K562 (cell line): ENCODE data around the gene AIF1L. TPM values are rescaled to one million over a fixed set of nuclear protein-coding genes. Genes with fewer than 3 reads are reported as not detected.

Experiments used
- ATAC-seq: fragments of 200-7000 bp; cut with Tn5 transposase; 3 replicates; pipeline ENCODE4 v1.9.1; 2020; ENCODE audit warnings: moderate library complexity
- BruUV-seq: library from RNA; stranded (reverse); fragments of 400-500 nt; replicated peaks from 2 replicates; lab custom pipeline; 2021; lab: Mats Ljungman, UMichigan
- CTCF ChIA-PET: fragments of 300-600 bp; formaldehyde crosslinking; extraction: SDS; loops from one replicate; lab custom pipeline; 2021; ENCODE audit warnings: low intra/inter-chr PET ratio; lab: Yijun Ruan, JAX
- POLR2A ChIA-PET: fragments of 300-600, 350-650 bp; sonication (Branson Sonifier 250); formaldehyde crosslinking; extraction: SDS; loops from one replicate; lab custom pipeline; 2021; ENCODE audit warnings: antibody characterized with exemption, inconsistent platforms; lab: Yijun Ruan, JAX
- DNase-seq, 4 experiments: peaks; one replicate each; pipeline versions ENCODE4 v3.0.0 to v3.0.0-alpha.2; 2011 to 2018; ENCODE audit warnings: low spot score in 3 of 4, mixed read lengths in 3 of 4; ENCODE audit errors: extremely low read depth in 1 of 4
- FAIRE-seq: peaks from 2 replicates; lab custom pipeline; 2011; peaks lifted over from hg19 to GRCh38; lab: Jason Lieb, UNC
- H2AFZ ChIP-seq: 2 replicates; pipeline ENCODE4 v1.6.0; 2011; ENCODE audit warnings: low read depth, low read length, control low read depth, inconsistent platforms
- H3K27ac ChIP-seq: fragments of 200-600 bp; 3 replicates; pipeline ENCODE4 v1.8.0; 2011; ENCODE audit warnings: low read depth, mild to moderate bottlenecking, control low read depth, inconsistent platforms, low read length, moderate library complexity, mixed read lengths; ENCODE audit errors: extremely low read depth
- H3K27me3 ChIP-seq, 2 experiments: fragments of 300-600 bp in 1 of 2; 2 replicates in 1 of 2; 3 replicates in 1 of 2; pipeline versions ENCODE4 v1.6.0 to v1.8.0; 2011; ENCODE audit warnings: inconsistent platforms in 2 of 2, low read length in 2 of 2, mild to moderate bottlenecking in 1 of 2, mixed read lengths in 1 of 2, moderate library complexity in 1 of 2; ENCODE audit not compliant: control insufficient read depth in 2 of 2, insufficient read depth in 2 of 2
- H3K36me3 ChIP-seq: fragments of 300-600 bp; 3 replicates; pipeline ENCODE4 v1.8.0; 2011; ENCODE audit warnings: mild to moderate bottlenecking, low read length, inconsistent platforms; ENCODE audit not compliant: control insufficient read depth, insufficient read depth
- H3K4me1 ChIP-seq, 2 experiments: fragments of 200-600 bp in 1 of 2; replicated peaks in 1 of 2; 2 replicates in 1 of 2; 3 replicates in 1 of 2; pipeline versions ENCODE4 v1.5.1 to v1.8.0; 2011; ENCODE audit warnings: inconsistent platforms in 2 of 2, low read length in 2 of 2, mild to moderate bottlenecking in 1 of 2, mixed read lengths in 1 of 2, moderate library complexity in 1 of 2; ENCODE audit not compliant: control insufficient read depth in 2 of 2, insufficient read depth in 2 of 2
- H3K4me2 ChIP-seq: 2 replicates; pipeline ENCODE4 v1.6.1; 2011; ENCODE audit warnings: low read length, control low read depth, inconsistent platforms, mixed read lengths; ENCODE audit not compliant: insufficient read depth
- H3K4me3 ChIP-seq: fragments of 200-600 bp; sonication (generic), shearing (Covaris generic); 2 replicates; pipeline ENCODE4 v1.5.1; 2016; ENCODE audit warnings: control low read depth, inconsistent platforms
- H3K79me2 ChIP-seq: fragments of 200-600 bp; 3 replicates; pipeline ENCODE4 v1.8.0; 2011; ENCODE audit warnings: low read length, inconsistent platforms; ENCODE audit not compliant: control insufficient read depth, insufficient read depth
- H3K9ac ChIP-seq, 2 experiments: 2 replicates each; pipeline versions ENCODE4 v1.6.0 to v1.6.1; 2011; ENCODE audit warnings: low read depth in 2 of 2, low read length in 2 of 2, control low read depth in 1 of 2, inconsistent platforms in 1 of 2, mild to moderate bottlenecking in 1 of 2, mixed read lengths in 1 of 2; ENCODE audit not compliant: insufficient read depth in 1 of 2
- H3K9me1 ChIP-seq: one replicate; pipeline ENCODE4 v1.6.0; 2011; ENCODE audit warnings: inconsistent platforms, mild to moderate bottlenecking, low read length, moderate library complexity; ENCODE audit not compliant: control insufficient read depth, insufficient read depth
- H3K9me3 ChIP-seq: replicated peaks from 2 replicates; pipeline ENCODE4 v1.5.1; 2011; ENCODE audit warnings: low read depth, low read length, inconsistent platforms; ENCODE audit not compliant: control insufficient read depth, insufficient read depth
- H4K20me1 ChIP-seq: replicated peaks from 2 replicates; pipeline ENCODE4 v1.6.1; 2011; ENCODE audit warnings: low read length, inconsistent platforms, mixed read lengths; ENCODE audit not compliant: control insufficient read depth, insufficient read depth
- ARID1B ChIP-seq: fragments of 450-650 bp; IDR thresholded peaks from 2 replicates; pipeline ENCODE4 v1.6.1; 2016; ENCODE audit warnings: antibody characterized with exemption, mild to moderate bottlenecking, inconsistent platforms
- CBX2 ChIP-seq: fragments of 200-600 bp; sonication (generic); IDR thresholded peaks from one replicate; pipeline ENCODE4 v1.6.1; 2012; ENCODE audit warnings: mild to moderate bottlenecking, low read length, inconsistent platforms; ENCODE audit not compliant: insufficient read depth, poor library complexity, severe bottlenecking
- CC2D1A ChIP-seq: fragments of 450-650 bp; IDR thresholded peaks from 2 replicates; pipeline ENCODE4 v1.6.1; 2017; ENCODE audit warnings: mild to moderate bottlenecking
- CLOCK ChIP-seq: fragments of 250-450 bp; sonication (Bioruptor Pico); IDR thresholded peaks from 2 replicates; pipeline ENCODE4 v1.4.0; 2020; ENCODE audit warnings: mild to moderate bottlenecking, moderate library complexity, borderline replicate concordance
- CXXC5 ChIP-seq: fragments of 250-450 bp; sonication (Bioruptor Pico); IDR thresholded peaks from 2 replicates; pipeline ENCODE4 v1.8.0; 2022; ENCODE audit warnings: inconsistent platforms, mild to moderate bottlenecking, moderate library complexity
- DNMT1 ChIP-seq: fragments of 450-650 bp; IDR thresholded peaks from 2 replicates; pipeline ENCODE4 v1.6.1; 2016; ENCODE audit warnings: antibody characterized with exemption, mild to moderate bottlenecking
- ELF2 ChIP-seq: fragments of 250-450 bp; sonication (Bioruptor Pico); IDR thresholded peaks from 2 replicates; pipeline ENCODE4 v1.5.0; 2021; ENCODE audit warnings: mild to moderate bottlenecking
- ETS2 ChIP-seq: IDR thresholded peaks from 2 replicates; pipeline ENCODE4 v1.6.1; 2016; ENCODE audit warnings: borderline replicate concordance, missing genetic modification characterization, mild to moderate bottlenecking, moderate library complexity, missing compliant biosample characterization; ENCODE audit not compliant: poor library complexity, severe bottlenecking
- PTBP1 ChIP-seq: fragments of 200-400 bp; formaldehyde crosslinking; IDR thresholded peaks from 2 replicates; pipeline ENCODE4 v1.6.1; 2017; ENCODE audit warnings: low read depth, low read length
- TEAD2 ChIP-seq: fragments of 450-650 bp; IDR thresholded peaks from 2 replicates; pipeline ENCODE4 v1.6.1; 2016; ENCODE audit warnings: missing genetic modification characterization, control low read depth, missing compliant biosample characterization
- TFAP4 ChIP-seq: sonication (generic); formaldehyde crosslinking; IDR thresholded peaks from 2 replicates; pipeline ENCODE4 v1.8.0; 2022; ENCODE audit warnings: missing genetic modification reagents, mild to moderate bottlenecking, moderate library complexity, borderline replicate concordance
- ZNF311 ChIP-seq: fragments of 250-450 bp; sonication (Bioruptor Pico); IDR thresholded peaks from 2 replicates; pipeline ENCODE4 v1.4.0; 2020; ENCODE audit warnings: mild to moderate bottlenecking, moderate library complexity
- ZNF583 ChIP-seq: fragments of 250-450 bp; sonication (Bioruptor Pico); IDR thresholded peaks from 2 replicates; pipeline ENCODE4 v1.4.0; 2020
- WGBS: fragments of 100-300 bp; shearing (Covaris generic); methylation state at CpG from one replicate; pipeline ENCODE4 v1.1.6; 2016; ENCODE audit warnings: low coverage, mixed read lengths; ENCODE audit not compliant: insufficient coverage; ENCODE audit errors: missing lambda C conversion rate; 5-methylcytosine and 5-hydroxymethylcytosine counted together
- in situ Hi-C: fragments of 300-500 bp; cut with MboI; formaldehyde crosslinking; loops from 4 replicates; pipeline ENCODE4 v1.15.0; 2018; ENCODE audit warnings: inconsistent platforms, mixed read lengths
- intact Hi-C: fragments of 100-400 bp; cut with micrococcal nuclease; formaldehyde crosslinking; loops from 2 replicates; pipeline ENCODE4 v1.14.2; 2022
- polyA plus RNA-seq, 8 experiments: library from polyadenylated mRNA; depleted of rRNA in 4 of 8; stranded (reverse) in 5 of 8; unstranded in 3 of 8; fragments of >200 nt; fragmentation: Nextera tagmentation in 2 of 8; fragmentation: Illumina TruSeq in 1 of 8; extraction: Ambion mirVana in 2 of 8; extraction: Trizol in 1 of 8; gene quantifications; 2 replicates each; pipeline versions ENCODE4 v1.2.1 to v1.2.3, GENCODE V29; 2011 to 2014; ENCODE audit warnings: inconsistent platforms in 1 of 8, missing spikeins in 1 of 8
- total RNA-seq, 7 experiments: library from RNA; depleted of rRNA in 6 of 7; stranded (reverse); fragments of >200 nt in 6 of 7; fragmentation: Illumina TruSeq in 2 of 7; extraction: Trizol in 2 of 7; gene quantifications; 2 replicates each; pipeline versions ENCODE4 v1.2.1 to v1.2.3, GENCODE V29; 2011 to 2021; ENCODE audit warnings: low replicate concordance in 1 of 7

AIF1L gene
- total and polyA plus RNA-seq, 9 of the 15 experiments (the other 6 are each of a cell fraction or from before 2014, with no cell fraction given): 0.34 to 9.1 (median 1.3) TPM

- ChIA-PET POLR2A (interaction anchor here (0.9 to 99.3 kb wide), 4 partner anchors 4 to 155 kb away, joined by 3 to 3336 read pairs (median 1670); partner anchors contain the start of genes AIF1L and NUP214), CTCF (interaction anchor here (0.6 kb wide), 1 partner anchor 15 kb away, joined by 3 read pairs; no protein-coding TSS in a partner anchor)
- no peak overlapping the region for H3K27ac ChIP-seq
- peaks cover 87 to 96% of the 10 kb centered on the region in 2 experiments for H3K27me3 ChIP-seq
- H3K36me3 ChIP-seq: no peaks in the 10 kb centered on the region
- TF ChIP-seq DNMT1 (no peak), CC2D1A (no peak), ELF2 (CRISPR knock-in tag) (no peak), ARID1B (no peak), CXXC5 (CRISPR knock-in tag) (no peak), ZNF583 (CRISPR knock-in tag) (no peak), PTBP1 (no peak), TFAP4 (CRISPR knock-in tag) (no peak), CBX2 (no peak), TEAD2 (tag) (no peak), ZNF311 (CRISPR knock-in tag) (no peak), CLOCK (CRISPR knock-in tag) (no peak), ETS2 (tag) (no peak)
- H3K9me1 ChIP-seq: peaks cover 4% of the 10 kb centered on the region
- BruUV-seq: no TSS peak
- intact Hi-C loops (no loop called here), in situ Hi-C loops (no loop called here)
- peaks cover 61% of the 10 kb centered on the region for H4K20me1 ChIP-seq
- ATAC-seq: no peak
- no peak for FAIRE-seq
- no peaks in the 10 kb centered on the region for H3K79me2 ChIP-seq
- no peaks in the 10 kb centered on the region for H3K9me3 ChIP-seq
- no peak overlapping the region for H2AFZ ChIP-seq
- no peak overlapping the region for H3K4me3 ChIP-seq
- 4% methylated on average over 9 of the region's 9 CpGs for WGBS
- H3K9ac ChIP-seq: 0 out of 4 replicates have a peak overlapping the region, but pooled peaks of 1 of the 2 experiments have one; percentile 5
- no peak overlapping the region for H3K4me2 ChIP-seq
- DNase-seq: peak in 1 of 4 experiments; percentile 60
- peaks cover 3 to 29% of the 10 kb centered on the region in 2 experiments; a peak in 2 of 5 replicates for H3K4me1 ChIP-seq
Measured at GRCh38 chr9:131072871-131073237, 23.5 kb upstream of the AIF1L start.
